NOMO-1 treated with DMSO at 0.1 percent for 48 hours (cell line): Measurements from ENCODE around the gene HBS1L.
"Not testable (repeated sequence)": the region's sequence is repeated elsewhere in the genome, so short reads cannot be mapped to it uniquely, and the experiment has no call there.

Experiments
- DNase-seq: peaks from one replicate; lab custom pipeline; 2025; ENCODE audit not compliant: unreplicated experiment; lab: John Stamatoyannopoulos, UW

HBS1L gene

GRCh38 chr6:135081966-135082365 is 27.3 kb upstream of the HBS1L start:
- no peak for DNase-seq

- DNase-seq: no peak
These were observed 20.4 kb upstream of the HBS1L start for GRCh38 chr6:135075018-135075417.

GRCh38 chr6:135073756-135074393 is 19.3 kb upstream of the HBS1L start:
- DNase-seq: no peak

DNA sequence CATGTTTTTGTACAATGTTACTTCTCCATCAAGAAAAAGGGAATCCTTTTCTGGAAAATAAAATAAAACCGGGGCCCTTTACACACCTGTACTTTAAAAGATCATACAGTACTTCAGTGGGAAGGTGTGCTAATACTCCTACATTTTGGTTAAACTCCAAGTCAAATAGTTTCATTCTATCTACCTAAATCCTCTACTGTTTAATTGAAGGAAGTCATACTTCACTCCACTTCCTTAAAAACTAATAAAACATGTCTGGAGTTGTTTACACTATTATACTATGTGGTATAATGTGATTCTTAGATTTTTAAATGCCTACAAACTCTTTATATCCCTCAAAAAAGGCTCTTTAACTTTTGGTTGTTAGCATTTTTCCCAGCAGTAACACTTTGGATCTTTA is 18.6 kb upstream of the HBS1L start:
- DNase-seq: peak; percentile 16

- DNase-seq: no peak
These were observed 18.1 kb upstream of the HBS1L start for GRCh38 chr6:135072753-135073152.

DNA sequence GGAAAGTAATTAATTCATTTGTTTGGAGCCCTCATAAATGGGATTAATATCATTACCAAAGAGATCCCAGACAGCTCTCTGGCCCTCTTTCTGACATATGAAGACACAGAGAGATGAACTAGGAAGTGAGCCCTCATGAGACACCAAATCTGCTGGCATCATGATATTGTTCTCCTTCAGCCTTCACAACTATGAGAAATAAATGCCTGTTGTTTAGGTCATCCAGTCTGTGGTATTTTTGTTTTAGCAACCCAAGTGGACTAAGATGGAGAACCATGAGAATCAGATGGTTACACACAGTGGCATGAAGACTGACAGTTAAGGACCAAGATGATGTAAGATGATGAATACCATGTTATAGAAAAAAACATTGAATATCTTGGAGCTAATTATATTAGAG is 16.9 kb upstream of the HBS1L start:
- DNase-seq: no peak

GRCh38 chr6:135067911-135068310 is 13.3 kb upstream of the HBS1L start:
- DNase-seq: no peak

DNA sequence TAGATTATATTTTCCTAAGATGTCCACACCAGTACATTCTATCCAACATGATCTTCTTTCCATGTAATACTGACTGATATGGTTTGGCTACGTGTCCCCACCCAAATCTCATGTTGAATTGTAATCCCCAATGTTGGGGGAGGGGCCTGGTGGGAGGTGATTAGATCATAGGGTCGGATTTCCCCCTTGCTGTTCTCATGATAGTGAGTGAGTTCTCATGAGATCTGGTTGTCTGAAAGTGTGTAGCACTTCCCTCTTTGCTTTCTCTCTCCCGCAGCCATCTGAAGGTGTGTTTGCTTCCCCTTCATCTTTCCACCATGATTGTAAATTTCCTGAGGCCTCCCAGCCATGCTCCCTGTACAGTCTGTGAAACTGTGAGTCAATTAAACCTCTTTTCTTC is 12.2 kb upstream of the HBS1L start:
- DNase-seq: no peak

- peak; percentile 72 for DNase-seq
These were observed 11.8 kb upstream of the HBS1L start for GRCh38 chr6:135066397-135066796.

- DNase-seq: no peak
These were observed 10.0 kb upstream of the HBS1L start for GRCh38 chr6:135064586-135064985.

- no peak for DNase-seq
These were observed 9.3 kb upstream of the HBS1L start for GRCh38 chr6:135063926-135064325.

- DNase-seq: no peak
These were observed 8.1 kb upstream of the HBS1L start for GRCh38 chr6:135062735-135063134.

GRCh38 chr6:135060076-135060475 is 5.5 kb upstream of the HBS1L start:
- DNase-seq: no peak

DNA sequence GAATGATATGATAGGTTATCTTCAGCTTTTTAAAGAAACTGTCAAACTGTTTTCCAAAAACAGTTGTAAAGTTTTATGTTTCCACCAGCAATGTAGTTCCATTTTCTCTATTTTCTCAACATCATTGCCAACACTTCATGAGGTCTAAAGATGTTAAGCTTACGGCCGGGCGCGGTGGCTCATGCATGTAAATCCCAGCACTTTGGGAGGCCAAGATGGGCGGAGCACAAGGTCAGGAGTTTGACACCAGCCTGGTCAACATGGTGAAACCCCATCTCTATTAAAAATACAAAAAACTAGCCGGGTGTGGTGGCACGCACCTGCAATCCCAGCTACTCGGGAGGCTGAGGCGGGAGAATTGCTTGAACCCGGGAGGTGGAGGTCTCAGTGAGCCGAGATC is 3.7 kb upstream of the HBS1L start:
- DNase-seq: not testable (repeated sequence)

DNA sequence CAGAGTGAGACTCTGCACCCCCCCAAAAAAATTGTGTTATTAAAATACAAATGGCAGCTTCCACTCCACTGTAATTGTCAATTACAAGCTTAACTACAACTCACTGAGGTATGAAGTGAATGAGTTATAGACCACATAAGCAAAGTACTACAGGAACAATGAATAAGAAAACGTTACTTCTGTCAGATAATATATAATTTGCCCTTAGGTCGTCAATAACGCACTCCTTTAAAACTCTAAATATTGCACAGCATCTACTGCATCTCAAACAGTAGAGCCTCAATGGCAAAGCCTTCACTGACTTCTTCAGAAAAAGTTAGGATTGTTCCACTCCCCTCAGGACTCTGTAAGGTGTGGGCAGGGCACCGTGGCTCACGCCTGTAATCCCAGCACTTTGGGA is 2.0 kb upstream of the HBS1L start:
- no peak for DNase-seq

DNA sequence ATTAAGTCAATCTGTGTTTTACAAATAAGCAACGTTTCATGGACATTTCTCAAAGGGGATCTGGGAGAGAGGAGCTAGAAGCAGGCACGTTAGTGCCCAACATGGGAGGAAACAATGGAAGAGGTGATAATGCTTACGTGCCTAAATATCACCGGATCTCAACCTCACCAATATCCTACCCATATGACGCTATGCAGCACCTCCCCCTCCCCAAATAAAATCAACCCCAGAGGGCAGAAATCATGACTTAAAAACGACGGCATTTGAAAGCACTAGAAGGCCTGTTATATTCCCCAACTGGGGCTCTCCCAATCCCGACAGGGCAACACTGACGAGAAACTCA is 425 bp downstream of the HBS1L start:
- DNase-seq: no peak

DNA sequence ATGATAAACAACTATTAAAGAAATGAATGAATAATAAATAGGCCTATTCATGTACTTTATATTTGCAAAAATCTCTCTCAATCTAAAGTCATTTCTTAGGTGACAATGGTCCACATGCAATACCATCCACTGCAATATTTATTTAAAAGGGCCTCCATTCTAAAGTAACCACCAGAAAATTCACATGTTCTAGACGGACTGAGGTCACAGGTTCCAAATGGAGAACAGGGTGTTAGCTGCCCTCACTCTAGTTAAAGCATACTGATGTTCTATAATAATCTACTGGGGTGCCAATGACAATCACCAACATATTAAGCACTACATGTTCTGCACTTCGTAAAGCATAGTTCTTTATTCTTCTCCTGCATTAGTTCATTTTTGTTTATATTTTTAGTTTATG is 1.2 kb downstream of the HBS1L start:
- no peak for DNase-seq

DNA sequence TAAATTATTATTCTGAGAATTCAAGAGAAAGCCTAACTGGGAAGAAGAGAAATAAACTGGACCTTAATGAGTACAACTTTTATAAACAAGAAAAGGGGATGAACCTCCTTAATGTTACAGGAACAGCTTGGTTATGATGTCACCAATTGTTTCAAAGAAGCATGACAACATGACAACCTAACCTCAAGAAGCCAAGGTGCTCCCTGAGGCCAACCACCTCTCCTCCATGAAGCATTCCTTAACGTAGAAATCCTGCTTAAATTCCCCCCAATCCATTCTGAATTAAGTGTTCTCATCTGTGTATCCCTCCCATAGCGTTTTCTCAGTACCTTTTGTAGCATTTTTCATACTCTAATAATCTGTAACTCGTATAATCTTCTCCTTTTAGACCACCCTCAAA is 1.7 kb downstream of the HBS1L start:
- no peak for DNase-seq

DNA sequence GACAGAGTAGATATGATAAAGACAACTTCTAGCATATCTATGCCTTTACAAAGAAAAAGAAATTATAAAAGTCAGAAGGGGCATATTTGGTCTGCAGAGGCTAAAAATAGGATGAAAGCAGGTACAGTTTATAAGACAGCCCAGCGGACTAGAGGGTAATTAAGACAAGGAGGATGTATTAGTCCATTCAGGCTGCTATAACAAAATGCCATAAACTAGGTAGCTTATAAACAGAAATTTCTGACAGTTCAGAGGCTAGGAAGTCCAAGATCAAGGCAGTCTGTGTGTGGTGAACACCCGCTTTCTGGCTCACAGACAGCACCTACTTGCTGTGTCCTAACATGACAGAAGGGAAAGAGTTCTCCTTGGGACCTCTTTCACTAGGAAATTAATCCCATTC is 5.7 kb downstream of the HBS1L start:
- no peak for DNase-seq

DNA sequence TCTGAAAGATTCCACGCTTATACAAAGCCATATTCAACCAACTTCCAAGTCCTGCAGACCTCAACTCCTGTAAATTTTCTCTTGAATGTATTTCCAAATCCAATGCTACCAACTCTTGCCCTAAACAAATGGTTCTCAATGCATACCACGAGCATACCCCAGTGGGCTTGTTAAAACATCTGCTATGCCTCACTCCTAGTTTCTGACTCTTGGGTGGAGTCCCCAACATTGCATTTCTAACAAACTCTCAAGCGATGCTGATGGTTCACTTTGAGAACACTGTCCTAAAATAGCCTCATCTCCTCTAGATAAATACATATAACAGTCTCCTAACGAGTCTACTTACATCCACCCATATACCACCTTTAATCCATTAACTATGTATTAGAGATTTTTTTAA is 7.3 kb downstream of the HBS1L start:
- DNase-seq: no peak

- no peak for DNase-seq
These were observed 7.7 kb downstream of the HBS1L start for GRCh38 chr6:135046912-135047311.

DNA sequence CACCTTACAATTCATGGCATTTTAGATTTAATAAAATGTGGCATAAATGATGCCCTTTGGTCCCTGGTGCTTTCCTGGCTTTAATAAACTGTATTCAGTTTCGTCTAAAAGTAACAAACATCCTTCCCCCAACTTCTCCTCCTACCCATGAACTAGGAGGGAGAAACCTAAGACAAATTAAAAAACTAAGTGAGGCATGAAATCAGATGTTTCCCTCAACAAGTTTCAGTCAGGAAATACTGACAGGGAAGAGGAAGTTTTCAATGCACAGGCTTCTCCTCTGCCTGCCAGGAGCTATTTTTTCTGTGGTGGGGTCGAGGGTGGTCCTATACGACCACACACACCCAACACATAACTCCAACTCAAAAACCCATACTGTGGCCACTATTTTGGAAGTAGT is 10.0 kb downstream of the HBS1L start:
- DNase-seq: no peak

DNA sequence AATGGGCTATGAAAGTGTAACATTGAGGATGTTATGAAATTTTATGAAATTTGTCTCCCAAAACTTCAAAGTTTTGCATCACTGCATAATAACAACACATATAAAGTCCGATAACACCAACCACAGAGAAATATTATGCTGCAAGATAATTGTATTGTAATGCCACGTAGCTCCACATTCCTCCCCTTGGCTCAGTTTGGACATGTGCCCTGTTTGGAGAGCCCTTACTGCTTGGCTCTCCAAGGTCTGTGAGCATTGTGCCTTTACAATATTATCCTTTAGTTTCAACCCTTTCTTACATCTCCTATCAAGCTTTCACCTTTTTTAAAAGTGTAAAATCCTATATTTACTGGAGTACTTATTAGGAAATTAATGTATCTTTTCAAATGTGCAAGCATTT is 10.8 kb downstream of the HBS1L start:
- DNase-seq: no peak

GRCh38 chr6:135043364-135043763 is 11.3 kb downstream of the HBS1L start:
- no peak for DNase-seq
